ACC112 (cell line): Measurements from ENCODE around the gene TMED8.
"Not testable (repeated sequence)": the region's sequence is repeated elsewhere in the genome, so short reads cannot be mapped to it uniquely, and the experiment has no call there.

ENCODE experiments used
- H2AFZ ChIP-seq: fragments of 200-600 bp; sonication (generic); one replicate; pipeline ENCODE4 v1.6.0; 2017; ENCODE audit warnings: antibody characterized with exemption, low read length; ENCODE audit not compliant: unreplicated experiment
- H3K27ac ChIP-seq: fragments of 200-600 bp; sonication (generic); 2 replicates; pipeline ENCODE4 v1.5.1; 2014; ENCODE audit warnings: low read depth, mild to moderate bottlenecking, antibody characterized with exemption, low read length, moderate library complexity
- H3K27me3 ChIP-seq: fragments of 200-600 bp; sonication (generic); 2 replicates; pipeline ENCODE4 v1.6.1; 2014; ENCODE audit warnings: mild to moderate bottlenecking, antibody characterized with exemption, low read length, moderate library complexity, mixed read lengths; ENCODE audit not compliant: insufficient read depth
- H3K36me3 ChIP-seq: fragments of 200-600 bp; sonication (generic); 2 replicates; pipeline ENCODE4 v1.6.1; 2016; ENCODE audit warnings: mild to moderate bottlenecking, antibody characterized with exemption, low read length, moderate library complexity, mixed read lengths; ENCODE audit not compliant: insufficient read depth
- H3K4me1 ChIP-seq: fragments of 200-600 bp; sonication (generic); one replicate; pipeline ENCODE4 v1.6.1; 2016; ENCODE audit warnings: low read length, mixed read lengths; ENCODE audit not compliant: insufficient read depth, unreplicated experiment, control insufficient read depth
- H3K4me3 ChIP-seq: fragments of 200-600 bp; sonication (generic); 2 replicates; pipeline ENCODE4 v1.5.1; 2014; ENCODE audit warnings: mild to moderate bottlenecking, low read depth, low read length
- H3K79me2 ChIP-seq: fragments of 200-600 bp; sonication (generic); one replicate; pipeline ENCODE4 v1.6.0; 2016; ENCODE audit warnings: low read length; ENCODE audit not compliant: control insufficient read depth, unreplicated experiment, insufficient read depth

The TMED8 gene

DNA sequence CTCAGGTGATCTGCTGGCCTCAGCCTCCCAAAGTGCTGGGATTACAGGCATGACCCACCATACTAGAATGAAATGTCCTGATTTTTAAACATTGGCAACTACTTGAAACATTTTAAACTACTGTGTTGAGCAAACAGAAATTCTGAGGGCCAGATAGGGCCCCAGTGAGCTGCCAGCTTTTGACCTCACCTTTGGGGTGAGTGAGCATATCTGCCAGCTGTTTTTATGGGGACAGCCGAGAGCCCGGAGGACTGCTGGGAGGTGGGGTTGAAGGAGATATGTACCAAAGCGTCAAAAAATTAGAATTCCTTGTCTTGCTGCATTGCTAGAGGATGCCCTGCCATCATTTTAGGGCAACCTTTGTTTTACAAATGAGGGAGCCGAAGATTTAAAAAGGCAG is 53.3 kb downstream of the TMED8 start:
- no peaks in the 10 kb centered on the region for H3K36me3 ChIP-seq
- H3K79me2 ChIP-seq, result peaks cover 8% of the 10 kb centered on the region
- H2AFZ ChIP-seq, result no peak overlapping the region
- H3K27me3 ChIP-seq, result no peaks in the 10 kb centered on the region
- H3K4me1 ChIP-seq, result peaks cover 14% of the 10 kb centered on the region
- H3K27ac ChIP-seq, result no peak overlapping the region
- no peak overlapping the region for H3K4me3 ChIP-seq

DNA sequence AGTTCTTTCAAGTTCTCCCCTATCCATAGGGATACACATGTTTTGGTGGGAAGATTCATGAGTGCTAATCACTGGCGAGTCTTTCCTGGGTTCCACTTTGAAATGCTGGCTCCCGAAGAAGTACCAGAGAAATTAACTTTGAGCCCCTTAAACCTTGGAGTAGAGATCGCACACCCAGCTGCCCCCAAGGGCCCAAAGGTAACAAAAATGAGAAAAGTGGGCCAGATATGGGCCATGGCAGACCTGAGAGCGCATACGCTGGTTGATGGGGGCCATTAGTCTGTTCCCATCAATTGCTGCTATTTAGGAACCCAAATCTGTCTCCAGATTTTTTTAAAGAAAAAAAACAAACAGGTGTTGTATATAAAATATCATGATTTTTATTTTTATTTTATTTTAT is 53.9 kb downstream of the TMED8 start:
- Histone ChIP-seq H3K27ac (no peak overlapping the region), H3K4me3 (no peak overlapping the region), H3K79me2 (peaks cover 14% of the 10 kb centered on the region), H3K27me3 (no peaks in the 10 kb centered on the region), H2AFZ (no peak overlapping the region), H3K36me3 (no peaks in the 10 kb centered on the region), H3K4me1 (peaks cover 14% of the 10 kb centered on the region)

DNA sequence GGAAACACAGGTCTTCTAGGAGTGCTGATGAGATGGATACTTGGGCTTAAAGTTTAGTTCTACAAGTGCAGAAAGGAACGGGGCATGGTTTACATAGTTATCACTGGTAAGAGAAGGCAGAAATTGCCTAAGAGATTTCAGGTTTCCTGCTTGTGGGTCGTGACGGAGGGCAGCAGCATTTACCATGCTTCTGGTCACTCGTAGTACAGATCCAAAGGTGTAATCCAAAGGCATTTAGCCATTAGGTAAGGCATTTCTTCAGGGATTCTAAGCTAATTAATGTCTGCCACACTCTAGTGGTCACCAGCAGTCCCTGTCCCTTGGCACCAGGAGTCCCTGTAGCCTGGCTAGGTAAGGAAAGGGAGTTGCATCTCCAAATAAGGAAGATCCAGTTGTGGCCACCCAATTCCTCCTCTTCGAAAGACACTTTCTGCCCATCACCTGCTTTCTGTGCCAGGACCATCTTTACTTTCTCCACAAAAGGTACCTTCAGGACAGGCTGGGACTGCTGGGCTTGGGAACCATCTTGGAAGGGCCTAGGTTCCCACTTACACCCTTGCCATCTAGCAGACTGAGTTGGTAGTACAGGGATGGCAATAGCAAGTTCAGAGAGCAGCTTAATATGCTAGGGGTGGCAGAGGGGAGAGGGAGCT is 54.5 kb downstream of the TMED8 start:
- H2AFZ ChIP-seq, result peak overlapping the region; percentile 98
- peak overlapping the region; percentile 93 for H3K4me3 ChIP-seq
- peaks cover 14% of the 10 kb centered on the region for H3K4me1 ChIP-seq
- peaks cover 15% of the 10 kb centered on the region for H3K79me2 ChIP-seq
- H3K27ac ChIP-seq, result peak overlapping the region; percentile 82
- no peaks in the 10 kb centered on the region for H3K36me3 ChIP-seq
- no peaks in the 10 kb centered on the region for H3K27me3 ChIP-seq

- Histone ChIP-seq H3K4me3 (peak within 1 kb of the TSS; percentile 93), H3K4me1 (peaks cover 14% of the 10 kb centered on the region), H3K27me3 (no peaks in the 10 kb centered on the region), H3K27ac (peak within 1 kb of the TSS; percentile 82), H3K36me3 (no peaks in the 10 kb centered on the region), H3K79me2 (peaks cover 20% of the 10 kb centered on the region), H2AFZ (peak within 1 kb of the TSS; percentile 98)
Observed at GRCh38 chr14:77320238-77320935, 56.5 kb downstream of the TMED8 start, which contains the start of gene POMT2. Gene POMT2, minus strand, starts transcription at chr14:77320883. Its CDS starts 202 bp downstream, at chr14:77320681.

GRCh38 chr14:77319422-77319821 is 57.5 kb downstream of the TMED8 start:
- Histone ChIP-seq H2AFZ (no peak overlapping the region), H3K36me3 (no peaks in the 10 kb centered on the region), H3K4me1 (peaks cover 18% of the 10 kb centered on the region), H3K79me2 (peaks cover 23% of the 10 kb centered on the region), H3K27ac (no peak overlapping the region), H3K27me3 (no peaks in the 10 kb centered on the region), H3K4me3 (peak overlapping the region; percentile 93)

- H3K4me1 ChIP-seq, result peaks cover 24% of the 10 kb centered on the region
- not testable (repeated sequence) for H3K27ac ChIP-seq, H2AFZ ChIP-seq, H3K4me3 ChIP-seq, H3K27me3 ChIP-seq, H3K36me3 ChIP-seq
- peaks cover 23% of the 10 kb centered on the region for H3K79me2 ChIP-seq
Observed at GRCh38 chr14:77318756-77319155, 58.1 kb downstream of the TMED8 start.

DNA sequence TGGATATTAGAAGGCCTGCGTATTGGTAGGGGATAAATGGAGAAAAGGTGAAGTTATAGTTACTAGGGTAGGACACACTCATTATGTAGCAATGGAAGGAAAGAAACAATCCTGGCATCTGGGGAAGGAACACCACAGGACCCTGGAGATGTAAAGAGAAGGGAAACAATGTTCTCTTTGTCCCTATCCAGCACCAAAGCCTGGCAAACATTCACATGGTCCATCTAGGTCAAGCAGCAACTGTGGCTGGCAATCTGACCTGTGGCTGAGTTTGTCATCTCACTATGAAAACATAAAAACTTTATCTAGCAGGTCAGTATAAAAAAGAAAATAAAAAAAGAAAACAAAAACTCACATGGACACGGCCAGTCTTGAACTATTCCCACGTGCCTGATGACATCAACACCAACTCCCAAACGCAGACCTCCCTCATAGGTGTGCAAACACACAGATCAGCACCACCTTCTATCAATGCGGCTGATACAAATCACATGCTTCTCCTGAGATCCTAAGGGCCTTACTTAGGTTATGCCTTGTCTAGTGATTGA is 58.8 kb downstream of the TMED8 start:
- no peak overlapping the region for H3K27ac ChIP-seq
- H3K79me2 ChIP-seq, result peaks cover 23% of the 10 kb centered on the region
- H3K4me1 ChIP-seq, result peaks cover 25% of the 10 kb centered on the region
- no peak overlapping the region for H3K4me3 ChIP-seq
- no peak overlapping the region for H2AFZ ChIP-seq
- no peaks in the 10 kb centered on the region for H3K36me3 ChIP-seq
- no peaks in the 10 kb centered on the region for H3K27me3 ChIP-seq

DNA sequence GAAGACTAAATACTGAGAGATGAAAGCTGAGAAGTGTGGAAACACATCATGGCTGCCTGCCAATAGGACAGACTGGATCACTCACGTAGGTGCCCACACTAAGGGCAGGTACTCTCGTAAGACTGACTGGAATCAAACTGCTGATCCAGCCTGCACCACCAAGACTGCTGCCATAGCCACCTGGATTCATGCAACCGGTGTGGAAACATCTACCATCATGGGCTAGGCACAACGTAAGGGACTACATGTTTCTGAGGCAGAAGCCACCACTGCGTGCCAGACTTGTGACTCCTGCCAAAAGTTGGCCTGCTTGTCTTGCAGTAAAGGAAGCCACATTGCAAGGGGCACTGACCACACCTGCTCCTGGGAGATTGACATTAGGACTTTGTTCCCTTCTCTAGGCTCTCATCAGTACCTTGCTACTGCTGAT is 60.0 kb downstream of the TMED8 start:
- Histone ChIP-seq H3K4me3 (no peak overlapping the region), H3K27me3 (no peaks in the 10 kb centered on the region), H3K36me3 (no peaks in the 10 kb centered on the region), H3K4me1 (peaks cover 20% of the 10 kb centered on the region), H2AFZ (no peak overlapping the region), H3K27ac (no peak overlapping the region), H3K79me2 (peaks cover 23% of the 10 kb centered on the region)

DNA sequence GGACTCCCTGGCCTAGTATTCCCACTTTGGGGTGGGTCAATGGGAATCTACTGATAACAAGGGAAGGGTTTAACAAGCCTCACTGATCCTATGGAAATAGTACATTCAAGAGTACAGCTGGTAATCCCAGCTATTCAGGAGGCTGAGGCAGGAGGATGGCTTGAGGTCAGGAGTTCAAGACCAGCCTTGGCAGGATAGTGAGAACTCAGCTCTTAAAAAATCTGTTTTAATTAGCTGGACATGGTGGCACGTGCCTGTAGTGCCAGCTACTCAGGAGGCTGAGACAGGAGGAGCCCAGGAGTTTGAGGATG is 60.7 kb downstream of the TMED8 start:
- Histone ChIP-seq H3K27ac (no peak overlapping the region), H3K27me3 (no peaks in the 10 kb centered on the region), H3K36me3 (no peaks in the 10 kb centered on the region), H3K4me3 (no peak overlapping the region), H3K4me1 (peaks cover 20% of the 10 kb centered on the region), H2AFZ (no peak overlapping the region), H3K79me2 (peaks cover 23% of the 10 kb centered on the region)

- Histone ChIP-seq H3K36me3 (no peaks in the 10 kb centered on the region), H3K4me1 (peaks cover 19% of the 10 kb centered on the region), H3K27me3 (no peaks in the 10 kb centered on the region), H3K27ac (no peak overlapping the region), H3K79me2 (peaks cover 23% of the 10 kb centered on the region), H2AFZ (no peak overlapping the region), H3K4me3 (no peak overlapping the region)
Observed at GRCh38 chr14:77314539-77315457, 62.1 kb downstream of the TMED8 start.
